OCI-LY1 (cell line): Measurements from ENCODE around the gene CEACAM1.

Experiments
- CTCF ChIP-seq: fragments of 200-600 bp; sonication (generic), shearing (Covaris generic); IDR thresholded peaks from 2 replicates; pipeline ENCODE4 v1.5.1; 2017; ENCODE audit warnings: mild to moderate bottlenecking, antibody characterized with exemption, low read length, moderate library complexity, mixed read lengths
- EZH2 ChIP-seq: fragments of 200-600 bp; sonication (generic), shearing (Covaris generic); IDR thresholded peaks from 2 replicates; pipeline ENCODE4 v1.8.0; 2017; ENCODE audit warnings: borderline replicate concordance, mixed run types, mild to moderate bottlenecking, antibody characterized with exemption, low read length, moderate library complexity, mixed read lengths

DNA sequence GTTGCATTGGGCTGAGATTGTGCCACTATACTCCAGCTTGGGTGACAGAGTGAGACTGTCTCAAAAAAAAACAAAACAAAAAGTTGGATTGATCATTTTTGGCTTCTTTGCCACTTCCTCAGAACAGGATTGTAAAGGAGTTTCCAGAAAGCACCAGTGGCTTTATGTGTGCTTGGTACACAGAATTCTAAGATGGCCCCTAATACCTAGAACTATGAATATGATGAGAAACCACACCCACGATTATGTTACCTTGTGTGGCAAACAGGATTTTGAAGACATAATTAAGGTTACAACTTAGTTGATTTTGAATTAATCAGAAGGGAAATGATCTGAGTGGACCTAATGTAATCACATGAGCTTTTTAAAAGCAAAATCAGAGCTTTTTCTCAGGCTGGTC lies 26.5 kb downstream of the CEACAM1 start:
- TF ChIP-seq CTCF (no peak), EZH2 (no peak)
